Measurements from ENCODE around the gene BEST2.

The BEST2 gene

GRCh38 chr19:12801466-12802266, 50.1 kb downstream of the BEST2 start, which contains the start of the genes PRDX2 and THSD8:
Gene PRDX2, minus strand, starts transcription at chr19:12801800. Its CDS starts 539 bp downstream, at chr19:12801261.
Gene THSD8, plus strand, starts transcription at chr19:12802069. Its CDS starts 3 bp downstream, at chr19:12802072.
- DNase-seq = peak; percentile 60 to 62

GRCh38 chr19:12802267-12803106, 50.9 kb downstream of the BEST2 start:
- DNase-seq = no peak

GRCh38 chr19:12804051-12804450, 52.5 kb downstream of the BEST2 start:
- no peak for DNase-seq

GRCh38 chr19:12806242-12807081, 54.9 kb downstream of the BEST2 start, which contains the start of gene RNASEH2A:
Gene RNASEH2A, plus strand, starts transcription at chr19:12806584. Its CDS starts 90 bp downstream, at chr19:12806674.
- DNase-seq = peak; percentile 78 to 80

All from activated CD4-positive, alpha-beta T cell treated with anti-CD3 and anti-CD28 coated beads, Interleukin-2, amount 50 U/mL, for 4 hours (primary cell).